Left renal cortex interstitium (tissue), 4 donors: ENCODE data around the gene UGP2. TPM values are rescaled to one million over a fixed set of nuclear protein-coding genes. Genes with fewer than 3 reads are reported as not detected.

Experiments
- DNase-seq, 4 donors: peaks; one replicate each; pipeline ENCODE4 v3.0.0-alpha.2; 2013; ENCODE audit warnings: low read depth in 4 of 4, low spot score in 2 of 4, missing footprints in 1 of 4
- polyA plus RNA-seq, 4 donors: library from polyadenylated mRNA; unstranded; fragments of 120-200 nt; gene quantifications; one replicate each; pipeline ENCODE4 v1.2.1, GENCODE V29; 2013; ENCODE audit not compliant: insufficient read length in 4 of 4

UGP2 gene
- polyA plus RNA-seq, 4 donors = 108 to 127 (median 122) TPM

GRCh38 chr2:63861220-63861822 is 19.6 kb downstream of the UGP2 start:
- peak in 1 of 4 donors; percentile 36 for DNase-seq

GRCh38 chr2:63862806-63863205 is 21.1 kb downstream of the UGP2 start:
- DNase-seq = no peak

- DNase-seq = no peak
Measured at GRCh38 chr2:63863707-63864106, 22.0 kb downstream of the UGP2 start.

GRCh38 chr2:63865159-63865799 is 23.6 kb downstream of the UGP2 start:
- DNase-seq = no peak

GRCh38 chr2:63866009-63866709 is 24.5 kb downstream of the UGP2 start:
- DNase-seq = no peak

GRCh38 chr2:63870679-63871078 is 29.0 kb downstream of the UGP2 start:
- no peak for DNase-seq

GRCh38 chr2:63871864-63872263 is 30.2 kb downstream of the UGP2 start:
- no peak for DNase-seq

GRCh38 chr2:63872571-63873328 is 31.1 kb downstream of the UGP2 start:
- DNase-seq = no peak

GRCh38 chr2:63874204-63875130 is 32.8 kb downstream of the UGP2 start:
- no peak for DNase-seq

- no peak for DNase-seq
Measured at GRCh38 chr2:63875131-63875527, 33.4 kb downstream of the UGP2 start.

- no peak for DNase-seq
Measured at GRCh38 chr2:63875559-63876245, 34.0 kb downstream of the UGP2 start.

- DNase-seq = no peak
Measured at GRCh38 chr2:63876311-63876710, 34.6 kb downstream of the UGP2 start.

GRCh38 chr2:63878486-63878885 is 36.8 kb downstream of the UGP2 start:
- DNase-seq = no peak

- no peak for DNase-seq
Measured at GRCh38 chr2:63879876-63880433, 38.3 kb downstream of the UGP2 start.

GRCh38 chr2:63880625-63881024 is 38.9 kb downstream of the UGP2 start:
- no peak for DNase-seq

- DNase-seq = no peak
Measured at GRCh38 chr2:63881205-63881604, 39.5 kb downstream of the UGP2 start.

GRCh38 chr2:63882395-63883105 is 40.9 kb downstream of the UGP2 start:
- DNase-seq = no peak

- DNase-seq = no peak
Measured at GRCh38 chr2:63886445-63886844, 44.7 kb downstream of the UGP2 start.

- no peak for DNase-seq
Measured at GRCh38 chr2:63888053-63888452, 46.4 kb downstream of the UGP2 start.
